DMS79 (cell line): Measurements from ENCODE around the gene DLG2.

Experiments
- DNase-seq: peaks from one replicate; lab custom pipeline; 2025; lab: John Stamatoyannopoulos, UW

Gene DLG2

DNA sequence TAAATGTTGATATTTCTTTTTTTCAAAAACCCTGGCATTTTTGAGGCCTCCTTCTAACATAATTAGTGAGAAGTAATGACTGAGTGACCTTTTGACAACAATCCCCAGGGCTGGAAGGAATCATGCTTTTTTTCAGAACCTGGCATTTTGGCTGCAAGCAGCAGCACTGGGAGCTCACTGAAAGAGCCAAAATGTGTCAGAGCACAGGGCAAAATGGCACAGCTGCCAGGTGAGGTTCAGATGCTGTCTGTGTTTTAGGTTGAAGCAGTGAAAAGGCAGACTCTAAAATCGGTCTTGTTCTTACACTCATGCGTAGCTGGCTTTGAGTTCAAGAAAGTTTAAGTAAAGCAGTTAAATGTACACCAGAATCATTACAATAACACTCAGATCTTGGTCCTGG lies 1063.8 kb downstream of the DLG2 start:
- no peak for DNase-seq

DNA sequence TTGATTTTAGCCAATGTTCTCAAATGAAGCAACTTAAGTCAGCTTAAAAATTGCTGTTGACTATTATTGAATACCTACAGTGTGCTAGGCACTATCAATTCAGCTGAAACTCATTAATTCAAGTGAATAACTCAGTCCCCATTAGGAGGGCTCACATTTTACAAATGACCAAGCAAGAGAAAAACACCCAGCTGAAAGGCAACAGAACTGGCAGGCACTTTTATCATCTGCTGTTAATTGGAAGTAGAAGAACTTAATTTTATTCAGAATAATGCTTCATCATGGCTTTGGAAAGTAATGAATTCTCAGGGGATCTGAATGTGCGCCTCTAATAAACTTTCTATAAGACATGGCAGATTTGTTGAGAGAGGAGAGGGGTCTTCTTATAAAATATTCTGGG lies 1066.9 kb downstream of the DLG2 start:
- no peak for DNase-seq

DNA sequence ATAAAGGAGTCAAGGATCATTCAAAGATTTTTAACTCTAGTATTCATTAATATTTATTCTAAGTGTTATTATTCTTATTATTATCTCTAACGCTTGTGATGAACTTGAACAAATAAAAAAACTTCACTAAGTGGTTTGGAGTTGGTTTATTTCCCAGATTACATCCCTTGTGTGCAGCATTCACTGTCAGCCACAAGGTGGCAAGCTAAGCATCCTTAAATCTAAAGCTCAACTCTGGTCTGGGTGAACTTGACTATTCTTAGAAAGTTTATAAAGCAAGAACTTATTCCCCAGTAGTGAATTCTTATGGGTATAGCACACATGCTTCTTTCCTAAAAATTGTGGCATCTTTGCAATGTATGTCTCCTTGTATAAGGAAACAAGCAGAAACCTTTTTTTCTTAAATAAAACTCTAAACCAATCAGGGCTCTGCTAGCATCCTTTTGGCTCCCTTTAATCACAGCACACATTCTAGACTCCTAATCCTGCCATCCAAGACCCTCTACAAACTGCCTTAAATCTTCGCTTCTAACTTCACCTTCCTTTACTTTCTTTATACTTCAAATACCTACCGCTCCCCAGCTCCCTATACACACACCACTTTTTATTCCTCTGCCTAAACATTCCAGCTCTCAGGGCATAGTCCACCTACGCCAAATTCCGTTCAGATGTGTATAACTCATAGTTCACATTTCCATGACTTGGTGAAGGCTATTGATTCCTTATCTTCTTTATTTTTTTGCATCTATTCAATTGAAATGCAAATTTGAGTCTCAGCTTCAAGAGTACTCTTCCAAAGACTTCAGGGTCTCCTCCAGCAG lies 1068.8 kb downstream of the DLG2 start:
- no peak for DNase-seq

DNA sequence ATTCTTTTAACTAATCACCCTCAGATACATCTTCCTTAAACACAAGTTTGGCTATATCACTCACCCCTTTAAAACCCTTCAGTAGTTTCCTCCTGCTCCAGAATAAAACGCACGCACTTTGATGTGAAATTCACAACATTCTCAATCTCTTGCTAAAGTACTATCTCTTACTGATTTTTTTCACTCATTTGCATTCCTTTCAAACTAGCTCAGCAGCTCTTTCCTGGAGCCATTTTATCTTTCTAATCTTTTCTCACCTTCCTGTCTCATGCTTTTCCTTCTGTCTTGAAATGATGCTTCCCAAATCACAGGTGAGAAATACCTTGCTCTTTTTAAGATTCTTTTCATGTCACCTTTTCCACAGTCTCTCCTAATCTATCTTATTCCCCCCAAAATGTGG lies 1074.4 kb downstream of the DLG2 start:
- no peak for DNase-seq

DNA sequence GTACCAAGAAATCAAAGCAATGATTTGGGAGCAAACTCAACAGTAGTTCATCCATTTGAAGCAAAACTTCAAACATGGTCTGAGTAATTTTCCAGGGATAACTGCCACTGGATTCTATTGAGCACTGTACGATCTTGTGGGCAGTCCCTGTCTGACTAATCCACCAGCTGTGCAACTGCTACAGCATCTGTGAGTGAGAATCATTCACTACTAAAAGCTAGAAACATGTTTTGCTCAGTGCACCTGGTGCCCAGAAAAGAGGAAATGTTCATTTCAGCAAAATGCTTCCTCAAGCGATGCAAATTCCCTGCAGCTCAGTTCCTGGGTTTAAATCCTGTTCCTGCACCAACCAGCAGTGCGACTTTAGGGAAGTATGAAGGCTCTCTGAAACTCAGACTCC lies 1077.9 kb downstream of the DLG2 start:
- DNase-seq: no peak

DNA sequence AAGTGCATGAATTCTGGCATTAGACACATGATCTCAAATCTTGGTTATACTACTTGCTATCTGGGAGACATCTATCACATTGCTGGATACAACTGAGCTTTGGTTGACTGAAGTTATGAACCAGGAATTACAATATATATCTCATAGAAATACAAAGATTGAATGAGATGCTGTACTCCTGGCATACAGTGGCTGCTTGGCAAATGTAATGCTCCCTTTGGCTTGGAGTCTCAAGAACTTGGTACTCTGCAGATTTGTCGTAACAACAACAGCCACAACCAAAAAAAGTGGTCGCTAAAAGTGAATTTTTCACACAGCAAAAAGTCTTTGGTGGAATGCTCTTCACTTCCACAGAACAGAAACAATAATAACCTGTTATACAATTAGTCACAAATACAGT lies 1082.6 kb downstream of the DLG2 start:
- no peak for DNase-seq

DNA sequence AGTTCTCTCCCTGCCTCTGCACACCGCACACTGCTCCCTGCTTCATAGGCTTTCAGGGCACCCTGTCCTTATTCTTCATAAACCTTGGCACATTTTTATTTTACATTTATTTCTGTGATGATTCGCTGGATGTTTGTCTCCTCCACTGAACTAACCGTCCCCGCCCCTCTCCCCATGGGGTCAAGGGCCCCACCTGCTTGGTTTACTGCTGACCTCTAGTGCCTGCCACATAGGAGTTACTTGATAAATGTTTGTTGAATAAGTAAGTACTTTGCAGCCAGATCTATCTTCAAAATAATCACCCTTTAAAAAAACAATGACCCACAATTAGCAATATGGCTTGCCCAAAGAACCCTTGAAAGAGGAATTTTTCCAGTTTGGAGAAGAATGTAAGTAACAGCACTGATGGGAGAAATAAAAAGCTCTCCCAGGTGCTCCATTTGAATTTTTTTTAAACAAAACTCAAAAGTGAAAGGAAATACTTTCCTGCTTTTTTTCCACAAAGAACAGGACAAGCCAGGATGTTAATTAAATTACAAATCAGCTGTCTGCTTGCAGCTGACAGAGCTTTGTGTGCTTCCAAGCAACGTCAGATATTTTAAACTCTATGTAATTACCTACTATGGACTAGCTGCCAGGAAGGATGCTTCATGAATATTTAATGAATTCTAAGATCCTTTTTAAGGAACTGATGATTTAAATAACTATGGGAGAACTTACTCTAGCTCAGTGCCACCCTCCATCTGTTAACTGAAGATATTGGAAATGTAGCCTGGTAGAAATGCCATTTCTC lies 1083.6 kb downstream of the DLG2 start:
- no peak for DNase-seq

DNA sequence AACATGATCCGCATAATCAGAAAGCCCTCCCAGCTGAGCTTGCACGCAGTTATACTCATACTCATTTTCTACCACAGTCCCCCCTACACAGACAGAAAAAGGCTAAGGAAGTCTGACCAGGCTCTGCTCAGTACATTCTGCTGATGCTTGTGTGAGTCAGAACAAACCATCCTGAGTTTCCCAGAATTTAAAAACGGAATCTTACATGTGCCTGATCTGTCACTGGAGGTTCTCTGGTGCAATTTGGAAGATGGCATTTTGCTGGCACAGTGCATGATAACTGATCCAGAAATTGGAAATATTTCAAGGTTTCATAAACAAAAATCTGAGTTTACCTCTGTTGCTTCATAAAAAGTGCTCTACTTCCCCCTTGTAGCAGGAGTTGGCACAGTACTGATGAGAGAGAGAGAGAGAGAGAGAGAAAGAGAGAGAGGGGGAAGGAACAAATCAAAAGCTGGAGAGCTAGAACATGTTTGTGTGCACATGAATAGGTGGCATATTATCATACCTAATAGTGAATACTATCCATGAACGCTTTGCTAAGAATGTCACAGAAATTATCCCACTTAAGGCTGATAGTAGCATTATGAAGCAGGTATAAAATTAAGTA lies 1085.3 kb downstream of the DLG2 start:
- DNase-seq: no peak

DNA sequence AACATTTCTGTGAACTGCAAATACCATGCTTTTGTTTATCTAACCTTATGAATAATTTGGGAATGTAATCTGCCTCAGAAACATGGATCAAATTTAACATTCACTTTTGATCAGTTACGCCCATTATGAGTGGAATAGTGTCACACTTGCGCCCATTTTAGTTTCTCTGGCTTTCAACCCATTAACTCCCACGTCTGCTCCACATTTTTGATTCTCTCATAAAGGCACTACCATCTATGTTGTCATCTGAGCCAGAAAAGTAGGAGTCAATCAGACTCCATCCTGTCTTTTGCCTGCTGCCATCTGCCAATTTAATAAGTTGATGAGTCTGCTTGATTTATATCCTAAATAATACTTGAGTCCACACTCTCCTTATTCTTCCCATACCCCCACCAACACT lies 1090.7 kb downstream of the DLG2 start:
- DNase-seq: no peak

DNA sequence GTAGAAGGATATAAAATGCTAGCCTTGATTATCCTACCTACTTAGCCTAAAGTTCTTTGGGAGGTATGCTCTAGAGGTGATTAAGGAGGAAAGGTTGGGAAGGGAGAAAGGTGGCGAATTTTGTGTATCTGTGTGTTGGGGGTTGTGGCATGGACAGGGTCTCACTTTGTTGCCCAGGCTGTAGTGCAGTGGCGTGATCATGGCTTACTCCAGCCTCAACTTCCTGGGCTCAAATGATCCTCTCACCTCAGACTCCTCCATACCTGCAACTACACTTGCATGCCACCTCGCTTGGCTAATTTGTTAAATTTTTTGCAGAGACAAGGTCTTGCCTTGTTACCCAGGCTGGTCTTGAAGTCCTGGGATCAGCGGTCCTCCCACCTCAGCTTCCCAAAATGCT lies 1094.8 kb downstream of the DLG2 start:
- DNase-seq: no peak

DNA sequence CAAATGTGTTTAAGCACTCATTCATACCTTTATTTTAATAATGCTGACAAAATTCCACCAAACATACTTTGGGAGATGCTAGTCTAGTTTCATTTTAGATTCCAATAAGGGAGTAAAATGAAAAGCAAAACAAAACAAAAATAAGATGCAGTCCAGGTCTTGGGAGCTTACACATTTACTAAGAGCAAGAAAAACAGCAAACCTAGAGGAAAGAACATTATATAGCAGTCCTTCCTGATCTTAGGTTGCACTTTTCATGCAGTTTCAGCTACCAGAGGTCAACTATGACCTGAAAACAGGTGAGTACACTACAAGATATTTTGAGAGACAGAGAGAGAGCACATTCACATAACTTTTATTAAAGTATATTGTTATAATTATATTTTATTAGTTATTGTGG lies 1100.9 kb downstream of the DLG2 start:
- DNase-seq: no peak

DNA sequence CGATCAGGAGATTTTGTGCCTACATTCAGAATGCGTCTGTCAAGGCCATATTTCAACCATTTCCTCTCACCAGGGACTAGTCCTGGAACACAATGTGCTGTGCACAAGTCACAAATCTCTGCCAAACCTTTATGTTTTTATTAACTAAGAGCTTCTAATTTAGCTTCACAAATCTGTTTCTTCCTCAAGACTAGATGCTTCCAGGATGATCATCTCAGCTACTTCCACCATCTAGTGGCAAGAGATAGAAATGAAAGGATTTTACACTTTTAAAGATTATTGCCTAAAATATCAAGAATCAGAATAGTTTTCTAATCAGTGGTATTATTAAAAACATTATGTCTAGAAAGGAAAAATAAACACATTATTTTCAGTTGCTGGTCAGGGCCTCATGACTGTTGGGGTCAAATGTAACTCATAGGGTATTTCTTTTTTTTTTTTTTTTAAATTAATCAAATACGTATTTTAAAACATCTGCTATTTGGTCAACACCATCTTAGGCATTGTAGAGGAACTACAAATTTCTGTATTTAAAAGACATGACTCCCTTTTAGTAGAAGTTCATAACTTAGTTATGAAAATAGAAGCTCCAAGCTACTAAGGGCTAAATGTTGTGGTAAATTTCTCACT lies 1102.6 kb downstream of the DLG2 start:
- no peak for DNase-seq

DNA sequence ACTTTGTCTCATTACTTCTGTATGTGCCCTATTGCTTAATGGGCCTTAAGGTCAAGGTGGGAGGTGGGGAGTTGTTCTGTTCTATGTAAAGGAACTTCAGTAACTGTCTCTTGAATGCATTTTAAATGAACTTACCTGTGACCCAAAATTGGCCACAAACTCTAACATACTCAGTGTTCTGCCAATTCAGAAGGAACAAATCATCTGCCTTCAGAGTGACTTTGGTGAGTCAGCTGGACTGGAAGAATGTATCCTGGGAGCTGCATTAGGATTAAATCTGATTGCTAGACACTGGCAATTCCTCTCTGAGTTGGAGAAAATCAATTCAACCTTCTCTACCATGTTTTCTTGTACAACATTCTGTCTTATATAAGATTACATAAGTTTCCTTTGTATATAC lies 1104.8 kb downstream of the DLG2 start:
- no peak for DNase-seq

DNA sequence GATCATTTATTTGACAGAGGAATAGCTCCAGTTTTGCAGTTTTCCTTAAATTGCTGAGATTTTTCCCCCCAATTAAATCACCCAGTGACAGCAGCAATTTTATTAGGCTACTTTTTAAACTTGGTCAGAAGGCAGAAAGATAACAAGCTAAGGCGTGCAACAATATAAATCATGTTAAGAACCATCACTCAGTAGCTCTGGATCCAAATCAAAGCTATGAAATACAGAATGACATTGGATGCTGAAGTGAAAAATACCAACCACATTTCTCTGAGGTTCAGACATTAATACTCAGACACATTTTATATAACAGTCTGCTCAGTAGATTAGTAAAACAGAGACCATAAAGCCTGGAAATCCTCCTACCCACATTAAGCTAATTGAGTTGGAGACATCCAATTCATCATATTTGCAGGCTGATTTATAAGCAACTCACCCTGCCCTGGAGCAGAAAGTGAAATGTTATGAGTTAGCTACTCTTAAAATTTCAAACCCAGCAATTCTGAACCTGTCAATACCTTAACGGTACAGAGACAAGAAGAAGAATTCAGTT lies 1108.4 kb downstream of the DLG2 start:
- DNase-seq: no peak

DNA sequence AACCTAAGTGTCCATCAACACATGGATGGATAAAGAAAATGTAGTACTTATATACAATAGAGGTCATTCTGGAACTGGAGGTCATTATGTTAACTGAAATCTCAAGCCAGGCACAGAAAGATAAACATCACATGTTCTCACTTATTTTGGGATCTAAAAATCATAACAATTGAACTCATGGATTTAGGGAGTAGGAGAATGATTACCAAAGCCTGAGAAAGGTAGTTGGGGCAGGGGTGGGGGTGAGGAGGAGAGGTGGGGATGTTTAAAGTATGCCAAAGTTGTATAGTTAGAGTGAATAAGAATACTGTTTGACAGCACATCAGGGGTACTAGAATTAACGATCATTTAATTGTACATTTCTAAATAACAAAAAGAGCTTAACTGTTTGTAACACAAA lies 1112.7 kb downstream of the DLG2 start:
- no peak for DNase-seq

DNA sequence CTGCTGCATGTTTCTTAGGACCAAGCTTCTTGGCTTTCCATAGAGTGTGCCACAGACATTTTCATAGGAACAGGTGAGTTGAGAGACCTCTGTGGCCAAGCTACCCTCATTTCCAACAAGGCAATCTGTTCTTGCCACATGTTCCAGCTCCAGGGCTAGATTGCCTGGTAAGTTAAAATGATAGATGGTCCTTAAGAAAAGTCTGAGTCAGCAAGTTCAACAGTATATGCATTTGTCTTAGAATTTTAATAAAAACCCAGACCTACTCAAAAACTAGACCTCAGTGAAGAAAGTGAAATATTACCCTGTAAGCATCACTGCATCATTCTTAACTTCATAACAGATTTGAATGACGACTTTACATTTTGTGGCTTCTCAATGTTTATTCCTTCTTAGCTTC lies 1123.6 kb downstream of the DLG2 start:
- DNase-seq: no peak

DNA sequence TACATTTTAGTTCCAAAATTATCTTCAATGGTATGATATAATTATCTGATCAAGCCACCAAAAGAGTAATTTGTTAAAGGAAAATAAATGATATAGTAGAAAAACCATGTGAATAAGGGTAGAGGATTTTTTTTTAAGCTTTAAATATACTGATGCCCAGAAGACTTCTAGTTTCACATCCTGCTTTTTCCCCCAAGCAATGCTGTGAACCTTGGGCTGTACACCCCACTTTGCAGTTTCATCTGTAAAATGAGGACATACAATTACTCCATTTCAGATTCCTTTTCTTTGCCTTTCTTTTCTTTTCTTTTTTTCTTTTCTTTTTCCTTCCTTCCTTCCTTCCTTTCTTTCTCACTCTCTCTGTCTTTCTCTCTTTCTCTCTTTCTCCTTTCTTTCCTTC lies 1125.4 kb downstream of the DLG2 start:
- no peak for DNase-seq

DNA sequence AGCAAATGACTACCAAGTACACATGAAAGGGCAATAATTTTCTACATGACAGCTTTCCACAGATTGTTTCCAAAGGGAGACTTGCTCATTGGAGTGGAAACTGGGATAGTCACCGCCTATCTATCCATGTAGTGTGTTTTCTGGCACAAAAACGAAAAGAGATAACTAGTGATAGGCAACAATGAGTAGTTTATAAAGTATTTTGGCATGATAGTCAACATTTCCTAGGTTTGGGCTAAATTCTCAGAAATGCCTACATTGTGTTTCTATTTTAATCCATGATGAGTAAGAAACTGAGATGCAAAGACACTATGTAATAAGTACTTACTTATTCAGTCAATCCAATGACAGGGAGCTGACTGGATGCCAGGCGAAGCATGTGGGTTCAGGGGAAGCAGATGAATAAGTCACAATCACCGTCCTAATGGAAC lies 1129.1 kb downstream of the DLG2 start:
- no peak for DNase-seq

DNA sequence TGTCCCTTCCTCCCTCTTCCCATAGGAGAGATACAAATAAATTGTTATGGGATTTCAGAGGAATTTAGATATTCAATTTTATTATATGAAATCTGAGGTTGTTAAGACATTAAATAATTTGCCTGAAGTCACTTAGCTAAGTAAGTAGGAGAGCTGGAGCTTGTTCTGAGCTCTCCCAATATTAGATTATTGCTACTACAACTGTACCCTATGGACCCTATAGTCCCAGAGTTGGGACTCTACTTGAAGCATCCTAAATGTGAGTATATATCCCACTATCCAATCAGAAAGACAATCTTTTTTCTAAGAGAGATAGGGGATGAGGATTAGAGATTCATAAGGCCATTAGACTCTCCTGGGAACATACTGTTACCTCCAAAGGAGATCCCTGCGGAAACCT lies 1130.0 kb downstream of the DLG2 start:
- DNase-seq: no peak

DNA sequence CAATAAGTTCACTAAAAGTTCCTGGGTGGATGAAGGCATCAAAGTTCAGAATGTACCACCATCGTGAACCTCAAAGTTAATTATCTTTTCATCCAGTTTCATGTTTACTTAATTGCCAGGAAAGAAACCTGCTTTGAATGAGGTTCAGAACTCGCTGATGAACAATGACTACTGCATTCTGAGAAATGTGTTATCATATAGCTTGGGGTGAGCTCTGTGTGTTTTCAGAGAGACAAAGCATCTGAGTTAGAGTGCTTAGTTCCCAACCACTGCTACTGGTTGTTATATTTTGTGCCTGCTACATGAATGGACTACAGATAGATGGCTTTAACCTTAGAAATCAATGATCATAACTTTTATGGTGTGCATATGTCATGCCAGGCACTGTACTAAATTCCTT lies 1131.0 kb downstream of the DLG2 start:
- no peak for DNase-seq

DNA sequence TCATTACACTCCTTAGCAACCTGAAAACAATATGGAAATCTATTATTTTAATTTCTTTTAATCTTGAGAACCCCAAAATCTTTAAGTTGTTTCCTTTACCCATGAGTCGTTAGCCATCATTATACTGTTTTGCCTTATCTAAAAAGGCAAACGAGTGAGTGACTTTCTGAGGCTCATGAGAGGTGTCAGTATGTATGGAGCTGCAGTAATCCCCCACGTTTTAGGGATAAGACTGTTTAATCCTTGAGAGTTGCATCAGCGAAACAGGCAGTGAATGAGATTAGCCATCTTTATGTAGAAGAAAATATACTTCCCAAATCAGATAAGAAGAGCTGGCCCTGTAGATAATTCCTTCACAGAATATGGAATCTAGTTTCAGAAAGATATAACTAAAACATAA lies 1147.0 kb downstream of the DLG2 start:
- no peak for DNase-seq

DNA sequence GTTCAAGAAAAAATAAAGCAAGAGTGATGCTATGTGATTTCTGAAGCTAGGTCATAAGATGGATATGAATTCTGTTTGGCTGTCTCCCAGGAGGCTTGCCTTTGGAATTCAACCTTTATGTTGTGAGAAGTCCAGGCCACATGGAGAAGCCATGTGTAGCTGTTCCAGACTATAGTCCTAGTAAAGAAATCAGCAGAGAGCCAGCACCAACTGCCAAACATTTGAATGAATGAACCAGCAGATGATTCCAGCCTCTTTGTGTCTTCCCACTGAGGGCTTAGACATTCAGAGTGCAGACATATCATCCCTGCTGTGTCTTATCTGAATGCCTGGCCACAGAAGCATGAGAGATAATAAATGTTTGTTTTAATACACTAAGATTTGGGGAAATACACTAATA lies 1150.6 kb downstream of the DLG2 start:
- DNase-seq: no peak
